Spinal cord (tissue), 10 donors: Measurements from ENCODE around the gene VIPAS39. TPM values are rescaled to one million over a fixed set of nuclear protein-coding genes. Genes with fewer than 3 reads are reported as not detected.

Source experiments
- DNase-seq, 6 donors: peaks; one replicate each; pipeline versions ENCODE4 v3.0.0 to v3.0.0-alpha.2; 2013 to 2015; ENCODE audit warnings: low spot score in 6 of 6, low read depth in 4 of 6
- H3K27ac ChIP-seq: one replicate; pipeline ENCODE4 v1.5.1; 2013; ENCODE audit warnings: low read depth, low read length, control low read depth
- H3K27me3 ChIP-seq: one replicate; pipeline ENCODE4 v1.6.1; 2013; ENCODE audit warnings: low read length; ENCODE audit not compliant: control insufficient read depth, insufficient read depth
- H3K36me3 ChIP-seq: one replicate; pipeline ENCODE4 v1.6.1; 2013; ENCODE audit warnings: low read length; ENCODE audit not compliant: control insufficient read depth, insufficient read depth
- H3K4me1 ChIP-seq: one replicate; pipeline ENCODE4 v1.6.1; 2013; ENCODE audit warnings: low read length; ENCODE audit not compliant: control insufficient read depth, insufficient read depth
- H3K4me3 ChIP-seq: one replicate; pipeline ENCODE4 v1.5.1; 2013; ENCODE audit warnings: low read depth, low read length, control low read depth
- H3K9me3 ChIP-seq: one replicate; pipeline ENCODE4 v1.6.1; 2013; ENCODE audit warnings: low read length; ENCODE audit not compliant: control insufficient read depth, insufficient read depth
- WGBS: methylation state at CpG from one replicate; pipeline ENCODE4 v1.1.5; 2013; ENCODE audit warnings: missing lambda C conversion rate; ENCODE audit not compliant: insufficient coverage; 5-methylcytosine and 5-hydroxymethylcytosine counted together
- polyA plus RNA-seq, 2 donors: library from polyadenylated mRNA; unstranded; fragments of 120-200 nt; gene quantifications; one replicate each; pipeline ENCODE4 v1.2.1, GENCODE V29; 2013; ENCODE audit not compliant: insufficient read length in 2 of 2
- total RNA-seq, 2 donors: library from RNA; depleted of rRNA in 1 of 2; stranded (reverse); fragments of 120-200 nt in 1 of 2; fragments of >200 nt in 1 of 2; gene quantifications; one replicate each; pipeline versions ENCODE4 v1.2.3 to v1.2.4, GENCODE V29; 2013 to 2014
- donor health status: healthy.

VIPAS39 gene
- total and polyA plus RNA-seq, 4 donors, result 21.9 to 31.4 (median 26.4) TPM

DNA sequence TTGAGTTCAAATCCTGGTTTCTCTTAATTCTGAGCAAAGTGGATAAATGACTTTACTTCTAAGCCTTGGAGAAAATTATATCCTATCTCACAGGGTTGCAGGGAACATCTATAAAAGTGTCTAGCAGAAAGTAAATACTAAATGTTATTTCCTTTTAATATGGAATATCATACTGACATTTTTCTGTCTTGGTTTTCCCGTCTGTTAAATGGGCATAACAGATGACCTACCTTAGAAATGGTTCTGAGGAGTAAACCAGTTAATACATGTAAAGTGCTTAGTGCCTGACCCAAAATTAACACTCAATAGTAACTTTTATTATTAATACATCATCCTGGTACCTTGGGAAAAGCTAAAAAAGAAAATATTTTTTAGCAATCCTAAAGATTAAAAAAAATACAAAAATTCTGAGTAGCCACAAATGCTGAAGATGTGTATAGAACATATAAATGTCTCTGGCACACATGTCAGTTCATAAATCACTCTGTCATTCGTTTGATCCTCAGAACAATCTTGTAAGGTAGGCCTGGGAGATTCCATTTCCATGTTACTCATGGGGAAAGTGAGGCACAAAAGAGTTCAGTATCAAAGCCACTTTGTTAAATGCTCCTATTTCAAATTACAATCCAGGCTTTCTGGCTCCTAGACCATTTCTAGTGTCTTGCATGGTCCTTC, 1.3 kb downstream of the VIPAS39 start:
- no CpG with 5 or more reads among the region's 2 CpGs for WGBS
- Histone ChIP-seq H3K27ac (no peak overlapping the region), H3K4me1 (no peaks in the 10 kb centered on the region), H3K27me3 (no peaks in the 10 kb centered on the region), H3K9me3 (no peaks in the 10 kb centered on the region), H3K36me3 (peaks cover 23% of the 10 kb centered on the region), H3K4me3 (no peak overlapping the region)
- DNase-seq, result no peak

DNA sequence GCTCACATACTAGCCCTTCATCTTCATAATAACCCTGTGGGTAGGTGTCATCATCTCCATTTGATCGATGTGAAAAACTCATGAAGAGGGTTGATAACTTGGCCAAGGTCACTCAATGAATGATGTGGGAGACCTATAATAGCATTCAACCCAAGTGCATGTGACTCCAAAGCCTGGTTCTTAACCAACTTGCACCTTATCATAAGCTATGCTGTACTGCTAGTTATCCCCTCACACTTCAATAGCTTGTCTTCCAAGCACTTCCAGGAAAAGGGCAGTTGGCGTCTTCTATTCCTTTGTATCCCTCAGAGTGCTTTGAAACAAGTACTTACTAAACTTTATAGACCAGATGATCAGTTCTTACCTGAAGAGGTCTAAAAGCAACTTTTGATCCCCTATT, 15.2 kb downstream of the VIPAS39 start:
- no CpG with 5 or more reads among the region's 2 CpGs for WGBS
- Histone ChIP-seq H3K4me3 (no peak overlapping the region), H3K36me3 (peaks cover 38% of the 10 kb centered on the region)

DNA sequence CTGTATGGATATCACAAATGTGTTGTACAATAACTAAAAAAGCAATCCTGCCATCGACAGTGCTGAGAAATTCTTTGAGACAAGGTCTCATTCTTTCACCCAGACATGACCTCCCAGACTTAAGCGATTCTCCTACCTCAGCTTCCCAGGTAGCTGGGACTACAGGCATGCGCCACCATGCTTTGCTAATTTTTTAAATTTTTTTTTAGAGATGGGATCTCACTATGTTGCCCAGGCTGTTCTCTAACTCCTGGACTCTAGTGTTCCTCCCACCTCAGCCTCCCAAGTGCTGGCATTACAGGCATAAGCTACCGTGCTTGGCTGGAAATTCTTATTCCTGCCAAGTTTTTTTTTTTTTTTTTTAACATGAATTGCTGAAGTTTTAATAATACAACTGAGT, 17.5 kb downstream of the VIPAS39 start:
- H3K4me1 ChIP-seq, result no peaks in the 10 kb centered on the region
- H3K4me3 ChIP-seq, result no peak overlapping the region
- H3K27ac ChIP-seq, result no peak overlapping the region
- H3K27me3 ChIP-seq, result no peaks in the 10 kb centered on the region
- H3K36me3 ChIP-seq, result peaks cover 35% of the 10 kb centered on the region
- 100% methylated on average over 2 of the region's 4 CpGs for WGBS
- no peaks in the 10 kb centered on the region for H3K9me3 ChIP-seq
- DNase-seq, result no peak

More for the DNA sequence above, 15.2 kb downstream of the VIPAS39 start:
- no peak overlapping the region for H3K27ac ChIP-seq
- H3K27me3 ChIP-seq, result no peaks in the 10 kb centered on the region
- H3K9me3 ChIP-seq, result no peaks in the 10 kb centered on the region
- no peaks in the 10 kb centered on the region for H3K4me1 ChIP-seq
- DNase-seq, result no peak

- Histone ChIP-seq H3K4me1 (no peaks in the 10 kb centered on the region), H3K9me3 (no peaks in the 10 kb centered on the region), H3K27ac (no peak overlapping the region), H3K27me3 (no peaks in the 10 kb centered on the region), H3K4me3 (no peak overlapping the region), H3K36me3 (peaks cover 33% of the 10 kb centered on the region)
- no peak for DNase-seq
- WGBS, result no CpG with 5 or more reads among the region's 1 CpG
These were observed 18.8 kb downstream of the VIPAS39 start for GRCh38 chr14:77438596-77438995.

GRCh38 chr14:77436042-77436441, 21.4 kb downstream of the VIPAS39 start:
- no peaks in the 10 kb centered on the region for H3K9me3 ChIP-seq
- DNase-seq, result no peak
- no CpG with 5 or more reads among the region's 3 CpGs for WGBS
- H3K27ac ChIP-seq, result no peak overlapping the region
- H3K27me3 ChIP-seq, result no peaks in the 10 kb centered on the region
- H3K4me1 ChIP-seq, result no peaks in the 10 kb centered on the region
- no peak overlapping the region for H3K4me3 ChIP-seq
- H3K36me3 ChIP-seq, result peaks cover 23% of the 10 kb centered on the region

GRCh38 chr14:77426396-77426795, 31.0 kb downstream of the VIPAS39 start:
- Histone ChIP-seq H3K36me3 (peaks cover 52% of the 10 kb centered on the region), H3K27ac (no peak overlapping the region), H3K27me3 (no peaks in the 10 kb centered on the region), H3K4me3 (no peak overlapping the region), H3K4me1 (no peaks in the 10 kb centered on the region), H3K9me3 (no peaks in the 10 kb centered on the region)
- DNase-seq, result no peak
- no CpG with 5 or more reads among the region's 3 CpGs for WGBS

GRCh38 chr14:77424862-77425261, 32.5 kb downstream of the VIPAS39 start:
- no peak overlapping the region for H3K27ac ChIP-seq
- H3K36me3 ChIP-seq, result peaks cover 51% of the 10 kb centered on the region
- 86% methylated on average over 3 of the region's 3 CpGs for WGBS
- no peaks in the 10 kb centered on the region for H3K4me1 ChIP-seq
- no peaks in the 10 kb centered on the region for H3K27me3 ChIP-seq
- H3K9me3 ChIP-seq, result peaks cover under 1% of the 10 kb centered on the region
- no peak for DNase-seq
- H3K4me3 ChIP-seq, result no peak overlapping the region

GRCh38 chr14:77423423-77423822, 34.0 kb downstream of the VIPAS39 start, which contains the start of gene NOXRED1:
Gene NOXRED1 (minus strand): TSS chr14:77423523. CDS start chr14:77422889, 634 bp downstream.
- H3K4me1 ChIP-seq, result no peaks in the 10 kb centered on the region
- no peaks in the 10 kb centered on the region for H3K27me3 ChIP-seq
- WGBS, result no CpG with 5 or more reads among the region's 1 CpG
- peaks cover 38% of the 10 kb centered on the region for H3K36me3 ChIP-seq
- H3K4me3 ChIP-seq, result no peak within 1 kb of the TSS
- no peak within 1 kb of the TSS for H3K27ac ChIP-seq
- H3K9me3 ChIP-seq, result peaks cover 4% of the 10 kb centered on the region
- no peak for DNase-seq

GRCh38 chr14:77421201-77421600, 36.2 kb downstream of the VIPAS39 start:
- DNase-seq, result no peak
- WGBS, result no CpG with 5 or more reads among the region's 2 CpGs
- no peaks in the 10 kb centered on the region for H3K27me3 ChIP-seq

GRCh38 chr14:77416836-77417235, 40.6 kb downstream of the VIPAS39 start:
- Histone ChIP-seq H3K9me3 (peaks cover 4% of the 10 kb centered on the region), H3K4me1 (no peaks in the 10 kb centered on the region)

More at GRCh38 chr14:77421201-77421600, 36.2 kb downstream of the VIPAS39 start:
- H3K27ac ChIP-seq, result no peak overlapping the region
- H3K4me1 ChIP-seq, result no peaks in the 10 kb centered on the region
- H3K9me3 ChIP-seq, result peaks cover 4% of the 10 kb centered on the region
- peaks cover 18% of the 10 kb centered on the region for H3K36me3 ChIP-seq
- no peak overlapping the region for H3K4me3 ChIP-seq

More at GRCh38 chr14:77416836-77417235, 40.6 kb downstream of the VIPAS39 start:
- no peak for DNase-seq
- Histone ChIP-seq H3K27ac (no peak overlapping the region), H3K36me3 (no peaks in the 10 kb centered on the region), H3K27me3 (no peaks in the 10 kb centered on the region), H3K4me3 (no peak overlapping the region)
- 100% methylated on average over 2 of the region's 8 CpGs for WGBS
